ENCODE results near the gene SMYD3.

Gene SMYD3

DNA sequence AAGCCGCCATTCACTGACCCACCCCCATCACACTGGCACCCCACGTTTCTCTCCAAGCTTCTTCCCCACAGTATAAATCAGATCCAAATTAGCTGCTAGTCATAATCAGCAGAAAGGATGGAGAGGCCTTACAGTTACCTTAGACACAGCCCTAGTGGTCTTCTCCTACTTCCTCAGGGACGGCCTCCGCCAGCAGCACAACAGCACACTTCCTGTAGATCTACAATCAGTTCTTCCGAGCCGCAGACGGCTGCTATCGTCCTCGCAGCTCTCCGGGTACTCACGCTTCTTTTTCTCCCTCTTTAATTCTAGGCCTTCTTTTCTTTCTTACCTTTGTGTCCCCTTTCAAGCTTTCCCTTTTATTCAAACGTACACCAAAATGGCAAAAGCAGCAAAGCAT is 313.5 kb downstream of the SMYD3 start:
- Histone ChIP-seq H3K4me3 (replicated peaks; ENCODE audit: insufficient read depth, low read length) (no peak overlapping the region), H3K27ac (replicated peaks) (no peak overlapping the region), H3K27me3 (ENCODE audit: insufficient read depth, poor library complexity, severe bottlenecking) (no peaks in the 10 kb centered on the region)
- no peak for TF ChIP-seq POLR2AphosphoS5 (IDR thresholded peaks at IDR 0.05; ENCODE audit: low read depth)
- no peak for DNase-seq (ENCODE audit: low read depth in 1 of 2, low spot score in 1 of 2)

- Histone ChIP-seq H3K27ac (replicated peaks) (no peak overlapping the region), H3K4me3 (replicated peaks; ENCODE audit: insufficient read depth, low read length) (no peak overlapping the region), H3K27me3 (ENCODE audit: insufficient read depth, poor library complexity, severe bottlenecking) (no peaks in the 10 kb centered on the region)
- TF ChIP-seq SPI1 (IDR thresholded peaks at IDR 0.05; ENCODE audit: borderline replicate concordance, low read depth) (no peak), GABPA (IDR thresholded peaks at IDR 0.05; ENCODE audit: low read depth) (no peak), POLR2AphosphoS5 (IDR thresholded peaks at IDR 0.05; ENCODE audit: low read depth) (no peak), REST (IDR thresholded peaks at IDR 0.05; ENCODE audit: insufficient replicate concordance, low read depth) (no peak)
- TF ChIP-seq, protein P1, sequence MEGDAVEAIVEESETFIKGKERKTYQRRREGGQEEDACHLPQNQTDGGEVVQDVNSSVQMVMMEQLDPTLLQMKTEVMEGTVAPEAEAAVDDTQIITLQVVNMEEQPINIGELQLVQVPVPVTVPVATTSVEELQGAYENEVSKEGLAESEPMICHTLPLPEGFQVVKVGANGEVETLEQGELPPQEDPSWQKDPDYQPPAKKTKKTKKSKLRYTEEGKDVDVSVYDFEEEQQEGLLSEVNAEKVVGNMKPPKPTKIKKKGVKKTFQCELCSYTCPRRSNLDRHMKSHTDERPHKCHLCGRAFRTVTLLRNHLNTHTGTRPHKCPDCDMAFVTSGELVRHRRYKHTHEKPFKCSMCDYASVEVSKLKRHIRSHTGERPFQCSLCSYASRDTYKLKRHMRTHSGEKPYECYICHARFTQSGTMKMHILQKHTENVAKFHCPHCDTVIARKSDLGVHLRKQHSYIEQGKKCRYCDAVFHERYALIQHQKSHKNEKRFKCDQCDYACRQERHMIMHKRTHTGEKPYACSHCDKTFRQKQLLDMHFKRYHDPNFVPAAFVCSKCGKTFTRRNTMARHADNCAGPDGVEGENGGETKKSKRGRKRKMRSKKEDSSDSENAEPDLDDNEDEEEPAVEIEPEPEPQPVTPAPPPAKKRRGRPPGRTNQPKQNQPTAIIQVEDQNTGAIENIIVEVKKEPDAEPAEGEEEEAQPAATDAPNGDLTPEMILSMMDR (IDR thresholded peaks at IDR 0.05; ENCODE audit: insufficient read depth, low read length) = no peak
- DNase-seq (ENCODE audit: low read depth in 1 of 2, low spot score in 1 of 2) = no peak
These were observed 318.0 kb downstream of the SMYD3 start for GRCh38 chr1:246189126-246189525.

DNA sequence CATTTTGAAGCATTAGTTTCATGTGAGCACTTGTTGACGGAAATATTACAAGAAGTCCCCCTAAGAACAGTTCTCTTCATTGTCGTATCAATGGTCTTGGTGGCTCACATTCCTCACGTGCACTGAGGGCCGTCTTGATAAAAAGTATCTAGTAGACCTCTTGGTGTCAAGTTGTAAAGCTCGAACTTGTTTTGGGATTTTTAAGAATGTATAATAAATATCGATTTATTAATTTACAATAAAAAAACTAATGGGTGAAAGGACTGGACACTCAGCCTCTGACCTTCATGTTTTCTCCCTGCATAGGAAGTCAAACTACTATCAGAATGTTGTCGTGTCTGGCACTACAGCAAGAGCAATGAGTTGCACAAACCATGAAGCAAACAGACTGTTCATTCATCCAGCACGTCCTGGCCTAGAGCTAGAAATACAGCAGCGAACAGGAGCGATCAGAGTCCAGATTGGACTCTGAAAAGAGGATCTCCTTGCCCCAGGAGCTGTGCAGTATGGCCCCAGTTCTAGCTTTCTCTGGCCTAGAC is 319.2 kb downstream of the SMYD3 start:
- TF ChIP-seq SPI1 (IDR thresholded peaks at IDR 0.05; ENCODE audit: borderline replicate concordance, low read depth) (no peak), POLR2AphosphoS5 (IDR thresholded peaks at IDR 0.05; ENCODE audit: low read depth) (no peak), REST (IDR thresholded peaks at IDR 0.05; ENCODE audit: insufficient replicate concordance, low read depth) (no peak)
- DNase-seq (ENCODE audit: low read depth in 1 of 2, low spot score in 1 of 2) = no peak
- H3K27me3 ChIP-seq (ENCODE audit: insufficient read depth, poor library complexity, severe bottlenecking) = no peaks in the 10 kb centered on the region
- H3K27ac ChIP-seq (replicated peaks) = no peak overlapping the region
- H3K4me3 ChIP-seq (replicated peaks; ENCODE audit: insufficient read depth, low read length) = no peak overlapping the region

- Histone ChIP-seq H3K27me3 (ENCODE audit: insufficient read depth, poor library complexity, severe bottlenecking) (no peaks in the 10 kb centered on the region), H3K4me3 (replicated peaks; ENCODE audit: insufficient read depth, low read length) (no peak overlapping the region), H3K27ac (replicated peaks) (no peak overlapping the region)
- TF ChIP-seq GABPA (IDR thresholded peaks at IDR 0.05; ENCODE audit: low read depth) (no peak), REST (IDR thresholded peaks at IDR 0.05; ENCODE audit: insufficient replicate concordance, low read depth) (no peak), POLR2AphosphoS5 (IDR thresholded peaks at IDR 0.05; ENCODE audit: low read depth) (no peak), SPI1 (IDR thresholded peaks at IDR 0.05; ENCODE audit: borderline replicate concordance, low read depth) (no peak)
- TF ChIP-seq, protein P1 (IDR thresholded peaks at IDR 0.05; ENCODE audit: insufficient read depth, low read length) = no peak
- no peak for DNase-seq (ENCODE audit: low read depth in 1 of 2, low spot score in 1 of 2)
These were observed 322.6 kb downstream of the SMYD3 start for GRCh38 chr1:246184503-246184902.
